Breast epithelium (tissue), 3 donors: ENCODE measurements around the gene TRPC4AP.

Experiments
- POLR2A ChIP-seq: fragments of 450-650 bp; IDR thresholded peaks from one replicate; pipeline ENCODE4 v1.6.1; 2016; ENCODE audit warnings: antibody characterized with exemption, mild to moderate bottlenecking, moderate library complexity
- POLR2AphosphoS5 ChIP-seq, 3 donors: sonication (generic); formaldehyde crosslinking; IDR thresholded peaks; one replicate each; pipeline ENCODE4 v1.6.1; 2017; ENCODE audit warnings: antibody characterized with exemption in 3 of 3

DNA sequence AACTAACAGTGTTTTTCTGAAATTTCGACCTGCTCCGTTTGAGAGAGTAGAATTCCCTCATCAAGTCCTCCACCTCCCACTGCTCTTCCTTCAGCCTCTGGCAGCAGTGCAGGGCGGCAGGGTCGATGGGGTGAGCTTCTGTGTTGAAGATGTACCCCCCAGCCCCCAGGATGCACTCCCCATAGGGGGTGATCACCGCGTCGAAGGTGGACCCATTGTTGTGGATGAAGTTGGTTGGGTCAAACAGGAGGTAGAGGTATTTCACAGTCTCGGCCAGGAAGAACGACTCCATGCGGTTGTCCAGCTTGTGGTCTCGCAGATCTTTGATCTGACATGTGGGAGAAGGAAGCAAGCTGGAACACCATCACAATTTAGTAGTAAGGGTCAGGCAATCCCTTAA is 23.0 kb upstream of the TRPC4AP start:
- TF ChIP-seq POLR2AphosphoS5 (IDR thresholded peaks at IDR 0.05), result no peak
- no peak for TF ChIP-seq POLR2A
